H1 (cell line): Measurements from ENCODE around the gene RRAD. TPM values are rescaled to one million over a fixed set of nuclear protein-coding genes. Genes with fewer than 3 reads are reported as not detected.

Experiments
- CTCF ChIA-PET: fragments of 300-600 bp; sonication (Branson Sonifier 250); formaldehyde crosslinking; loops from one replicate; lab custom pipeline; 2021; ENCODE audit not compliant: partially characterized antibody; lab: Charles Lee
- POLR2A ChIA-PET: fragments of 300-600 bp; sonication (Branson Sonifier 250); formaldehyde crosslinking; loops from one replicate; lab custom pipeline; 2021; ENCODE audit warnings: inconsistent platforms; ENCODE audit not compliant: partially characterized antibody; lab: Charles Lee
- DNase-seq, 2 experiments: peaks; one replicate each; pipeline versions ENCODE4 v3.0.0 to v3.0.0-alpha.2; 2010 to 2022; ENCODE audit warnings: low spot score in 2 of 2, low read depth in 1 of 2, mixed read lengths in 1 of 2
- FAIRE-seq: peaks from 2 replicates; lab custom pipeline; 2011; peaks lifted over from hg19 to GRCh38; lab: Jason Lieb, UNC
- H2AFZ ChIP-seq: 2 replicates; pipeline ENCODE4 v1.8.1; 2012; ENCODE audit warnings: low read length, inconsistent platforms
- H2AK5ac ChIP-seq: 2 replicates; pipeline ENCODE4 v1.6.1; 2013; ENCODE audit warnings: low read depth, low read length
- H2BK120ac ChIP-seq: replicated peaks from 2 replicates; pipeline ENCODE3; 2013; ENCODE audit warnings: low read depth, low read length, inconsistent platforms
- H2BK12ac ChIP-seq: 2 replicates; pipeline ENCODE4 v1.6.1; 2013; ENCODE audit warnings: low read depth, low read length
- H2BK15ac ChIP-seq: 2 replicates; pipeline ENCODE4 v1.6.1; 2013; ENCODE audit warnings: low read length
- H2BK20ac ChIP-seq: 2 replicates; pipeline ENCODE4 v1.6.1; 2013; ENCODE audit warnings: low read length
- H2BK5ac ChIP-seq: 2 replicates; pipeline ENCODE4 v1.6.1; 2013; ENCODE audit warnings: low read depth, low read length
- H3K14ac ChIP-seq: 2 replicates; pipeline ENCODE4 v1.6.1; 2013; ENCODE audit warnings: inconsistent platforms; ENCODE audit not compliant: insufficient read length
- H3K18ac ChIP-seq: 2 replicates; pipeline ENCODE4 v1.6.1; 2013; ENCODE audit warnings: low read length; ENCODE audit errors: extremely low read depth
- H3K23ac ChIP-seq: 2 replicates; pipeline ENCODE4 v1.6.1; 2013; ENCODE audit warnings: inconsistent platforms; ENCODE audit not compliant: insufficient read length
- H3K23me2 ChIP-seq: 2 replicates; pipeline ENCODE4 v1.6.1; 2013; ENCODE audit warnings: low read depth, low read length
- H3K27ac ChIP-seq: 2 replicates; pipeline ENCODE4 v1.6.1; 2011; ENCODE audit warnings: low read depth, low read length, inconsistent platforms
- H3K27me3 ChIP-seq, 4 experiments: replicated peaks in 1 of 4; 1 replicate in 1 of 4; 2 replicates in 3 of 4; pipeline versions ENCODE4 v1.6.1 to v1.8.1; 2011 to 2013; ENCODE audit warnings: low read length in 3 of 4, mild to moderate bottlenecking in 3 of 4, inconsistent platforms in 2 of 4, mixed read lengths in 2 of 4, moderate library complexity in 1 of 4; ENCODE audit not compliant: control insufficient read depth in 3 of 4, insufficient read depth in 3 of 4; ENCODE audit errors: extremely low read depth in 1 of 4
- H3K36me3 ChIP-seq, 4 experiments: 2 replicates each; pipeline versions ENCODE4 v1.6.1 to v1.8.1; 2011 to 2013; ENCODE audit warnings: mild to moderate bottlenecking in 4 of 4, low read length in 3 of 4, moderate library complexity in 2 of 4, control low read depth in 1 of 4, inconsistent platforms in 1 of 4; ENCODE audit not compliant: insufficient read depth in 4 of 4, control insufficient read depth in 2 of 4
- H3K4ac ChIP-seq: replicated peaks from 2 replicates; pipeline ENCODE3; 2013; ENCODE audit warnings: low read length, low read depth, mixed read lengths, inconsistent platforms; ENCODE audit not compliant: insufficient read length
- H3K4me1 ChIP-seq, 4 experiments: replicated peaks in 1 of 4; 1 replicate in 1 of 4; 2 replicates in 3 of 4; pipeline versions ENCODE4 v1.6.1 to v1.8.1; 2011 to 2013; ENCODE audit warnings: low read length in 3 of 4, inconsistent platforms in 2 of 4, mixed read lengths in 1 of 4; ENCODE audit not compliant: insufficient read depth in 4 of 4, control insufficient read depth in 3 of 4
- H3K4me2 ChIP-seq, 2 experiments: 2 replicates each; pipeline versions ENCODE4 v1.6.1 to v1.8.1; 2011 to 2013; ENCODE audit warnings: low read depth in 2 of 2, low read length in 2 of 2, control low read depth in 1 of 2, inconsistent platforms in 1 of 2, mild to moderate bottlenecking in 1 of 2; ENCODE audit not compliant: insufficient read depth in 1 of 2
- H3K4me3 ChIP-seq, 4 experiments: fragments of 200-600, 300-600 bp in 1 of 4; sonication (generic), shearing (Covaris generic), sonication (Bioruptor Twin) in 1 of 4; 2 replicates each; pipeline versions ENCODE4 v1.5.1 to v1.8.1; 2011 to 2016; ENCODE audit warnings: low read length in 4 of 4, low read depth in 3 of 4, control low read depth in 2 of 4, inconsistent platforms in 2 of 4, mild to moderate bottlenecking in 2 of 4, mixed read lengths in 1 of 4, moderate library complexity in 1 of 4; ENCODE audit not compliant: insufficient read depth in 2 of 4; ENCODE audit errors: extremely low read depth in 1 of 4
- H3K56ac ChIP-seq: replicated peaks from 2 replicates; pipeline ENCODE3; 2013; ENCODE audit warnings: low read depth, mild to moderate bottlenecking, mixed read lengths, low read length, inconsistent platforms; ENCODE audit not compliant: insufficient read length
- H3K79me1 ChIP-seq: 2 replicates; pipeline ENCODE4 v1.6.1; 2013; ENCODE audit warnings: low read depth, low read length, control low read depth
- H3K79me2 ChIP-seq, 2 experiments: 2 replicates each; pipeline versions ENCODE4 v1.6.1 to v1.8.1; 2012 to 2013; ENCODE audit warnings: low read length in 2 of 2, mild to moderate bottlenecking in 2 of 2, inconsistent platforms in 1 of 2; ENCODE audit not compliant: insufficient read depth in 2 of 2, control insufficient read depth in 1 of 2
- H3K9ac ChIP-seq, 4 experiments: replicated peaks in 1 of 4; 1 replicate in 1 of 4; 2 replicates in 3 of 4; pipeline versions ENCODE4 v1.6.1 to v1.8.1; 2011 to 2013; ENCODE audit warnings: low read depth in 3 of 4, low read length in 3 of 4, control low read depth in 2 of 4, mild to moderate bottlenecking in 2 of 4, moderate library complexity in 2 of 4, inconsistent platforms in 1 of 4; ENCODE audit errors: extremely low read depth in 1 of 4
- H3K9me3 ChIP-seq, 2 experiments: 2 replicates each; pipeline versions ENCODE4 v1.6.1 to v1.8.1; 2012 to 2013; ENCODE audit warnings: mild to moderate bottlenecking in 2 of 2, moderate library complexity in 2 of 2, control low read depth in 1 of 2, inconsistent platforms in 1 of 2, low read depth in 1 of 2, low read length in 1 of 2, mixed read lengths in 1 of 2; ENCODE audit not compliant: insufficient read depth in 2 of 2
- H4K20me1 ChIP-seq, 2 experiments: replicated peaks in 1 of 2; 2 replicates each; pipeline versions ENCODE3 to v1.8.1; 2011 to 2013; ENCODE audit warnings: inconsistent platforms in 2 of 2, low read length in 2 of 2, mild to moderate bottlenecking in 1 of 2; ENCODE audit not compliant: insufficient read depth in 2 of 2, control insufficient read depth in 1 of 2
- H4K5ac ChIP-seq: 2 replicates; pipeline ENCODE4 v1.6.1; 2013; ENCODE audit warnings: low read length, low read depth, mixed read lengths, inconsistent platforms; ENCODE audit not compliant: insufficient read length
- H4K8ac ChIP-seq: 2 replicates; pipeline ENCODE4 v1.8.0; 2013; ENCODE audit warnings: mild to moderate bottlenecking, moderate library complexity, low read length, inconsistent platforms; ENCODE audit not compliant: insufficient read depth; ENCODE audit errors: extremely low read depth
- H4K91ac ChIP-seq: replicated peaks from 2 replicates; pipeline ENCODE3; 2013; ENCODE audit warnings: low read length, mixed read lengths, inconsistent platforms; ENCODE audit not compliant: insufficient read length
- ASH2L ChIP-seq: fragments of 200-600, 300-600 bp; sonication (generic); IDR thresholded peaks from one replicate; pipeline ENCODE4 v1.7.1; 2017; ENCODE audit warnings: low read length
- BRCA1 ChIP-seq: IDR thresholded peaks from 2 replicates; pipeline ENCODE4 v1.6.1; 2012; ENCODE audit warnings: low read depth, low read length, improper control_type of control experiment
- CEBPB ChIP-seq: IDR thresholded peaks from 2 replicates; pipeline ENCODE4 v1.6.1; 2012; ENCODE audit warnings: low read depth, low read length
- CTBP2 ChIP-seq: IDR thresholded peaks from 2 replicates; pipeline ENCODE4 v1.7.0; 2011; ENCODE audit warnings: borderline replicate concordance, mild to moderate bottlenecking, moderate library complexity, mixed read lengths, low read length; ENCODE audit not compliant: insufficient read depth, insufficient read length
- EZH2 ChIP-seq: fragments of 200-600 bp; sonication (generic); IDR thresholded peaks from 2 replicates; pipeline ENCODE4 v1.7.1; 2012; ENCODE audit warnings: low read depth, mild to moderate bottlenecking, moderate library complexity, low read length, inconsistent platforms; ENCODE audit not compliant: severe bottlenecking
- HDAC2 ChIP-seq, 2 experiments: fragments of 300-600 bp in 1 of 2; sonication (generic) in 1 of 2; IDR thresholded peaks; 2 replicates each; pipeline ENCODE4 v1.6.1; 2011 to 2012; ENCODE audit warnings: low read depth in 2 of 2, low read length in 2 of 2, mild to moderate bottlenecking in 2 of 2, moderate library complexity in 2 of 2, borderline replicate concordance in 1 of 2, inconsistent platforms in 1 of 2
- HDAC6 ChIP-seq: IDR thresholded peaks from one replicate; pipeline ENCODE4 v1.7.1; 2012; ENCODE audit warnings: low read depth, mild to moderate bottlenecking, inconsistent platforms, low read length, moderate library complexity
- NRF1 ChIP-seq: IDR thresholded peaks from 2 replicates; pipeline ENCODE4 v1.6.1; 2011; ENCODE audit warnings: mild to moderate bottlenecking, low read depth, low read length, improper control_type of control experiment
- POLR2AphosphoS5 ChIP-seq: IDR thresholded peaks from 2 replicates; pipeline ENCODE4 v1.6.1; 2011; ENCODE audit warnings: low read depth, low read length
- RFX5 ChIP-seq: IDR thresholded peaks from 2 replicates; pipeline ENCODE4 v1.6.1; 2011; ENCODE audit warnings: low read depth, low read length, improper control_type of control experiment, borderline replicate concordance
- RNF2 ChIP-seq: fragments of 200-900, 300-1000 bp; sonication (generic); IDR thresholded peaks from 2 replicates; pipeline ENCODE4 v1.7.1; 2016; ENCODE audit warnings: borderline replicate concordance, low read depth, mild to moderate bottlenecking, antibody characterized with exemption, low read length; ENCODE audit not compliant: poor library complexity, severe bottlenecking; ENCODE audit errors: missing control alignments
- SAP30 ChIP-seq: fragments of 300-600 bp; sonication (generic); IDR thresholded peaks from 2 replicates; pipeline ENCODE4 v1.7.1; 2012; ENCODE audit warnings: low read length, moderate library complexity, mild to moderate bottlenecking, inconsistent platforms; ENCODE audit not compliant: insufficient read depth, insufficient replicate concordance
- SRF ChIP-seq: IDR thresholded peaks from 2 replicates; pipeline ENCODE4 v1.6.1; 2011; ENCODE audit warnings: mild to moderate bottlenecking, low read depth, low read length, moderate library complexity
- YY1 ChIP-seq: IDR thresholded peaks from 2 replicates; pipeline ENCODE4 v1.6.1; 2011; ENCODE audit warnings: low read depth, mild to moderate bottlenecking, low read length
- WGBS, 2 experiments: shearing (Covaris generic) in 1 of 2; methylation state at CpG; one replicate each; pipeline versions ENCODE4 v1.1.6 to v1.1.7; 2013 to 2015; ENCODE audit warnings: low lambda C conversion rate in 2 of 2, mixed read lengths in 2 of 2, inconsistent platforms in 1 of 2, low coverage in 1 of 2, missing lambda C conversion rate in 1 of 2; ENCODE audit not compliant: insufficient replicate concordance in 2 of 2, insufficient coverage in 1 of 2, insufficient read length in 1 of 2; ENCODE audit errors: extremely low coverage in 1 of 2, missing lambda C conversion rate in 1 of 2; 5-methylcytosine and 5-hydroxymethylcytosine counted together
- polyA plus RNA-seq, 7 experiments: library from polyadenylated mRNA; depleted of rRNA in 3 of 7; stranded (reverse) in 5 of 7; unstranded in 2 of 7; fragments of >200 nt in 5 of 7; fragments of 200-250 nt in 2 of 7; gene quantifications; 1 replicate in 5 of 7; 2 replicates in 1 of 7; 4 replicates in 1 of 7; pipeline versions ENCODE4 v1.2.1 to v1.2.3, GENCODE V29; 2011 to 2013; ENCODE audit warnings: missing spikeins in 2 of 7, mixed read lengths in 2 of 7
- total RNA-seq: library from RNA; stranded (reverse); fragmentation: NEBNext Ultra II Directional; extraction: Animal tissue kit (Norgen Biotek cat#: 25700); gene quantifications from 2 replicates; pipeline ENCODE4 v1.2.1, GENCODE V29; 2021

The RRAD gene
- total and polyA plus RNA-seq, 2 of the 8 experiments (the other 6 are each of a cell fraction or from before 2014, with no cell fraction given), result 0.17 TPM; not detected in 1

DNA sequence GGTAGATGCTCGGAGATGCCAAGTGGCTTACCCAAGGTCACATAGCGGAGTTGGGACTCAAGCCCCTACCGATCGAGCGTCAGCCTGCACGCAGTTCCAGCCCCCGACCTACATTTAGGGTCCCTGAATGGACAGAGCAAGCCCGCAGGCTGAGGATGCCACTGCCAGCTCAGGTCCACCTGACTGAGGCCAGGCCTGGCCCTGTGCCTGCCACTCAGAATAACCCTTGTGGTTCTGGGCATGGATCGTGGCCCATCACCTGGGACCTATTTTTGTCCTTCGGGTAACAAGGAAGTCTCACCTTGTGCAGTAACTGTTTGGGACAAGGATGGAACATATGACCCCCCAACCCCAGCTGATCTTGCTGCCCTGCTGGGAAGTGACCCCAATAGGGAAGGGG, 23.7 kb downstream of the RRAD start:
- Histone ChIP-seq H2BK15ac (no peak overlapping the region), H3K27me3 (no peaks in the 10 kb centered on the region), H2AFZ (no peak overlapping the region), H3K4ac (no peak overlapping the region), H3K23me2 (no peaks in the 10 kb centered on the region), H3K4me3 (no peak overlapping the region), H3K4me1 (peaks cover 0 to 6% (median 3%) of the 10 kb centered on the region in 4 experiments; a peak in 4 of 7 replicates), H3K23ac (no peak overlapping the region), H2BK5ac (no peak overlapping the region), H3K27ac (no peak overlapping the region), H4K91ac (no peak overlapping the region), H3K9me3 (no peaks in the 10 kb centered on the region), H4K8ac (no peak overlapping the region), H3K56ac (no peak overlapping the region), H3K14ac (no peak overlapping the region), H4K20me1 (no peaks in the 10 kb centered on the region), H4K5ac (no peak overlapping the region), H3K36me3 (no peaks in the 10 kb centered on the region), H2BK120ac (no peak overlapping the region), H2BK20ac (no peak overlapping the region), H3K4me2 (no peak overlapping the region), H2BK12ac (no peak overlapping the region), H3K79me1 (no peaks in the 10 kb centered on the region), H3K79me2 (no peaks in the 10 kb centered on the region), H3K9ac (no peak overlapping the region), H2AK5ac (no peak overlapping the region), H3K18ac (no peak overlapping the region)
- no peak for FAIRE-seq
- WGBS, 2 experiments, result 92% methylated on average over 10 of the region's 10 CpGs; no CpG with 5 or more reads in 1 of the 2 experiments
- CTCF ChIA-PET, result interaction anchor here (1.0 to 42.0 kb wide), 5 partner anchors 14 to 407 kb away, joined by 3 to 1009 read pairs (median 7); partner anchors contain the start of genes CDH16, CES3, CIAO2B and RRAD
- POLR2A ChIA-PET, result interaction anchor here (1.2 to 1.3 kb wide), 2 partner anchors 9 to 42 kb away, joined by 3 to 5 read pairs; no protein-coding TSS in a partner anchor
- DNase-seq, result no peak
- TF ChIP-seq RNF2 (no peak), HDAC2 (IDR thresholded peaks at IDR 0.05; ENCODE audit: borderline replicate concordance in 1 of 2, low read depth in 2 of 2, low read length in 2 of 2) (no peak), BRCA1 (no peak), CTBP2 (no peak), EZH2 (no peak), ASH2L (no peak), SRF (no peak), HDAC6 (no peak), YY1 (no peak), CEBPB (no peak), POLR2AphosphoS5 (no peak), RFX5 (no peak), NRF1 (no peak), SAP30 (no peak)
